ENCODE results near the gene MED9.
"Not testable (repeated sequence)": the region's sequence is repeated elsewhere in the genome, so short reads cannot be mapped to it uniquely, and the experiment has no call there.

MED9 gene

GRCh38 chr17:17445925-17446665 lies 30.7 kb upstream of the MED9 start:
- no peak overlapping the region for H3K4me3 ChIP-seq (ENCODE audit: low read depth, low read length)
- TF ChIP-seq CTCF (IDR thresholded peaks at IDR 0.05; ENCODE audit: low read depth, low read length) = no peak

- H3K4me3 ChIP-seq (ENCODE audit: low read depth, low read length) = no peak overlapping the region
- no peak for TF ChIP-seq CTCF (IDR thresholded peaks at IDR 0.05; ENCODE audit: low read depth, low read length)
These were observed 30.1 kb upstream of the MED9 start for GRCh38 chr17:17446666-17447155.

DNA sequence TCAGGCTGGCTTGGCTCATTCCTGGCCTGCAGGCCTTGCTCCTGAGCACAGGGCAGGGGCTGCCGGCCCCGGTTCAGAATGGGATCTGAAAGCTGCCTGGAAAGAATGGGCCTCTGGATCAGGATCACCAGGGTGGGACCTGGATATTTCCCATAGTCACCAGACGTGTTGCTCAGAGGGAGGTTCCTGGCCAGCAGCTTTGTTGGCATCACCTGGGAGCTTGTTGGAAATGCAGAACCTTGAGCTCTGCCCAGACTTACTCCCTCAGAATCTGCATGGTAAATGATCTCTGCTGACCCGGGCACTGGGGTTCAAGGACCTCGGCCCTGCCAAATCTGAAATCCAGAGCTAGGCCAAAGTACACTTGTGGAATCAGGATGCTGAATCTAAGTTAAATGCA lies 29.5 kb upstream of the MED9 start:
- no peak for TF ChIP-seq CTCF (IDR thresholded peaks at IDR 0.05; ENCODE audit: low read depth, low read length)
- no peak overlapping the region for H3K4me3 ChIP-seq (ENCODE audit: low read depth, low read length)

GRCh38 chr17:17448076-17448475 lies 28.7 kb upstream of the MED9 start:
- H3K4me3 ChIP-seq (ENCODE audit: low read depth, low read length) = no peak overlapping the region
- no peak for TF ChIP-seq CTCF (IDR thresholded peaks at IDR 0.05; ENCODE audit: low read depth, low read length)

GRCh38 chr17:17448723-17449122 lies 28.1 kb upstream of the MED9 start:
- H3K4me3 ChIP-seq (ENCODE audit: low read depth, low read length) = no peak overlapping the region
- no peak for TF ChIP-seq CTCF (IDR thresholded peaks at IDR 0.05; ENCODE audit: low read depth, low read length)

- no peak for TF ChIP-seq CTCF (IDR thresholded peaks at IDR 0.05; ENCODE audit: low read depth, low read length)
- H3K4me3 ChIP-seq (ENCODE audit: low read depth, low read length) = no peak overlapping the region
These were observed 23.7 kb upstream of the MED9 start for GRCh38 chr17:17453088-17453487.

GRCh38 chr17:17454276-17454675 lies 22.5 kb upstream of the MED9 start:
- H3K4me3 ChIP-seq (ENCODE audit: low read depth, low read length) = no peak overlapping the region
- TF ChIP-seq CTCF (IDR thresholded peaks at IDR 0.05; ENCODE audit: low read depth, low read length) = no peak

DNA sequence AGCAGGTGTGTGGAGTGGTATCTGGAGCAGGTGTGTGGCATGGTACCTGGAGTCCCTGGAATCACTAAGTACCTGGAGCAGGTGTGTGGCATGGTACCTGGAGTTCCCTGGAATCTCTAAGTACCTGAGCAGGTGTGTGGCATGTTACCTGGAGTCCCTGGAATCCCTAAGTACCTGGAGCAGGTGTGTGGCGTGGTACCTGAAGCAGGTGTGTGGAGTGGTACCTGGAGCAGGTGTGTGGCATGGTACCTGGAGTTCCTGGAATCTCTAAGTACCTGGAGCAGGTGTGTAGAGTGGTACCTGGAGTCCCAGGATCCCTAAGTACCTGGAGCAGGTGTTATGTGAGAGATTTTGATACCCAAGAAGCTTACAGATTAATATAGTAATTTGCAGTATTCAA lies 22.1 kb upstream of the MED9 start:
- H3K4me3 ChIP-seq (ENCODE audit: low read depth, low read length) = not testable (repeated sequence)

Data from WI38 (cell line).